ENCODE data around the gene STAB2. TPM values are rescaled to one million over a fixed set of nuclear protein-coding genes. Genes with fewer than 3 reads are reported as not detected.

STAB2 gene
- total and polyA plus RNA-seq, 8 donors: under 0.01 to 4.0 (median 0.95) TPM; not detected in 4

DNA sequence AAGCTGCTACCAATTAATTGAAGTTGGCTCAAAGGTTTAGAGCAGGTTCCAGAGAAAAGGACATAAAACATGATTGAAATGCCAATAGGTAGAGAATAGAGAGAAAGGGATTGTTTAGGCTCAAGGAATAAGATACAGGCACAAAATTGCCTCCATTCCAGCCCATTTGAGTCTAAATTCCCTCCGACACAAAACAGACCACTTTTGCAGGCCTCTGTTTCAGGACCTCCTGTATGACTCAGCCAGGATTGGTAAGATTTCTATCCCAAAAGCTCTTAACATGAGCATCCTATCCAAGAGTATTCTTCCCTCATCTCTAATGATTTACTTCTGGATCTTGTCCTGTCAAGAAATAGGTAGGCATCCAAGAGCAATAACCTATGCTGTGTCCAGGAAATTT, 123.5 kb downstream of the STAB2 start:
- H3K4me3 ChIP-seq: no peak overlapping the region
- intact Hi-C loops (cut with DNase I; ENCODE audit: low total_unique reads): no loop called here
- H3K4me1 ChIP-seq: no peaks in the 10 kb centered on the region
- no peaks in the 10 kb centered on the region for H3K36me3 ChIP-seq
- WGBS, 5 donors: 91 to 100% (median 96%) methylated on average over 1 of the region's 1 CpG
- H3K9me3 ChIP-seq: no peaks in the 10 kb centered on the region
- H3K27ac ChIP-seq: no peak overlapping the region
- no peaks in the 10 kb centered on the region for H3K27me3 ChIP-seq
- DNase-seq: no peak
- TF ChIP-seq POLR2A (IDR thresholded peaks at IDR 0.05): no peak
- TF ChIP-seq POLR2AphosphoS5 (IDR thresholded peaks at IDR 0.05): no peak
- TF ChIP-seq, protein P1, sequence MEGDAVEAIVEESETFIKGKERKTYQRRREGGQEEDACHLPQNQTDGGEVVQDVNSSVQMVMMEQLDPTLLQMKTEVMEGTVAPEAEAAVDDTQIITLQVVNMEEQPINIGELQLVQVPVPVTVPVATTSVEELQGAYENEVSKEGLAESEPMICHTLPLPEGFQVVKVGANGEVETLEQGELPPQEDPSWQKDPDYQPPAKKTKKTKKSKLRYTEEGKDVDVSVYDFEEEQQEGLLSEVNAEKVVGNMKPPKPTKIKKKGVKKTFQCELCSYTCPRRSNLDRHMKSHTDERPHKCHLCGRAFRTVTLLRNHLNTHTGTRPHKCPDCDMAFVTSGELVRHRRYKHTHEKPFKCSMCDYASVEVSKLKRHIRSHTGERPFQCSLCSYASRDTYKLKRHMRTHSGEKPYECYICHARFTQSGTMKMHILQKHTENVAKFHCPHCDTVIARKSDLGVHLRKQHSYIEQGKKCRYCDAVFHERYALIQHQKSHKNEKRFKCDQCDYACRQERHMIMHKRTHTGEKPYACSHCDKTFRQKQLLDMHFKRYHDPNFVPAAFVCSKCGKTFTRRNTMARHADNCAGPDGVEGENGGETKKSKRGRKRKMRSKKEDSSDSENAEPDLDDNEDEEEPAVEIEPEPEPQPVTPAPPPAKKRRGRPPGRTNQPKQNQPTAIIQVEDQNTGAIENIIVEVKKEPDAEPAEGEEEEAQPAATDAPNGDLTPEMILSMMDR (IDR thresholded peaks at IDR 0.05): no peak
- no peak for TF ChIP-seq EP300 (IDR thresholded peaks at IDR 0.05)

DNA sequence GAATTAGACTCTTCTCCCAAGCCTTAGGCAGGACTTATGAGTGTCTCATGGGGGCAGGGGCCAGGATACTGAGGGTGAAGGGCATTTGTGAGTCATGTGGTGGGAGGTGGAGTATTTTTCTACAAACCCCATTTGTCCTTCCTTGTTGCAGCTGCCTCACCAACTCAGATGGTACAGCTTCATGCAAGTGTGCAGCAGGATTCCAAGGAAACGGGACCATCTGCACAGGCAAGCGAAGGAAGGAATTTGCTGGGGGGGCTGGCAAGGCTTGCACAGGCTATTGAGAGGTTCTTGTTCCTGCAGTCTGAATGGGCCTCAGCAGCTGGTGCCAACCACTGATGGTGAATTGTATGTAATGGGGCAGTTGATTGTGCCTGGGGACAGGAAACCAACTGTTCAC, 125.1 kb downstream of the STAB2 start:
- Histone ChIP-seq H3K9me3 (no peaks in the 10 kb centered on the region), H3K4me3 (no peak overlapping the region), H3K27me3 (no peaks in the 10 kb centered on the region), H3K36me3 (no peaks in the 10 kb centered on the region), H3K4me1 (no peaks in the 10 kb centered on the region), H3K27ac (no peak overlapping the region)
- TF ChIP-seq POLR2AphosphoS5 (IDR thresholded peaks at IDR 0.05) (no peak), POLR2A (IDR thresholded peaks at IDR 0.05) (no peak), EP300 (IDR thresholded peaks at IDR 0.05) (no peak)
- TF ChIP-seq, protein P1 (IDR thresholded peaks at IDR 0.05): no peak
- no peak for DNase-seq
- intact Hi-C loops (cut with DNase I; ENCODE audit: low total_unique reads): no loop called here
- WGBS, 5 donors: 82 to 96% (median 89%) methylated on average over 2 of the region's 2 CpGs

DNA sequence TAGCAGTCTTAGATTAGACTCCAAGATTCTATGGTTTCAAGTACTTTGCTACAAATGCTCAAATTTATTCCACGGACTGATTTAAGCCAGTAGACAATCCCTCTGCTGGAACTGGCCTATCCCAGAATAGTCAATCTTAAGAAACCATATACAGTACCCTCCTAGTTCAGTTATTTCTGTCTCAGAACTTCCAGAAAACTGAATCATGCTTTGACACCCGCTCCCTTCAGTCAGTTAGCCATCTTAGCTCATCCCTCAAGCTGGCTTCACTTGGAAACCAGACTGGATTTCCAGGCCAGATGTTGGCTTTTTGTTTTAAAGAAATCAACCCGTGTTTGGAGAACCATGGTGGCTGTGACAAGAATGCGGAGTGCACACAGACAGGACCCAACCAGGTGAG, 128.4 kb downstream of the STAB2 start:
- DNase-seq: no peak

DNA sequence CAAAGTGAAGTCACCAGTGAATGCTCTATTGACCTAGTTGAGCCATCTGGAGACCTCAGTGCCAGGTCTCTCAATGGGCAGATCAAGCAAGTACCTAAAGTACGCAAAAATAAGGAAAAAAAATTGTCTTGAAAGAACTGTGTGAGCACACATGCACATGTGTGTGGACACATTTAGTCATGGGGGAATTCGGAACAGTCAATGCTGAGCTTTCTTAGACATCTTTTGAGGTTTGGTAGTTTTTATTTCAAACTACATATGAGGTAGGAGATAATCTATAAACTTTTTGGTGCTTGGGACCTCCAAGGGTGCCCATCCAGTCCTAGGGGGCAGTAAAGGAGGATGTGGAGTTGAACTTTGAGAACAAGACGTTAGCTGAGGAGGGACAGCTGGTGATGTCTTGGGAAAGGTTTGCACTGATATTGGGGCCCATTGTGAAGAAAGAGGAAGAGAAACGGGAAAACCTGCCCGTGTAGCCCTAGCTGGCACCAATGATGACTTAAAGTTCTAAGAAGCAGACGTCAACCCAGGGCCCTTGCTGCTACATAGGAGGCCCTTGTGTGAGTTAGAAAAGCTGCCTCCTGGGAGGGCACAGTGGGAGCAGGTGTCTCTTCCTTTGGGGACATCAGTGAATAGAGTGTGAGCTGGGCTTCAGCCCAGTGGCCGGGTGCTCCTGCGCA, 129.6 kb downstream of the STAB2 start:
- DNase-seq: no peak
- no peaks in the 10 kb centered on the region for H3K9me3 ChIP-seq
- no peak overlapping the region for H3K27ac ChIP-seq
- H3K4me3 ChIP-seq: no peak overlapping the region
- no peaks in the 10 kb centered on the region for H3K27me3 ChIP-seq
- H3K36me3 ChIP-seq: no peaks in the 10 kb centered on the region
- WGBS, 5 donors: 88 to 93% (median 93%) methylated on average over 8 of the region's 8 CpGs
- intact Hi-C loops (cut with DNase I; ENCODE audit: low total_unique reads): no loop called here
- no peak for TF ChIP-seq POLR2A (IDR thresholded peaks at IDR 0.05)
- H3K4me1 ChIP-seq: no peaks in the 10 kb centered on the region

More for the DNA sequence above, 128.4 kb downstream of the STAB2 start:
- intact Hi-C loops (cut with DNase I; ENCODE audit: low total_unique reads): no loop called here
- WGBS, 5 donors: 73 to 83% (median 79%) methylated on average over 4 of the region's 4 CpGs
- H3K4me3 ChIP-seq: no peak overlapping the region
- H3K36me3 ChIP-seq: no peaks in the 10 kb centered on the region
- H3K4me1 ChIP-seq: no peaks in the 10 kb centered on the region
- no peaks in the 10 kb centered on the region for H3K27me3 ChIP-seq
- H3K9me3 ChIP-seq: no peaks in the 10 kb centered on the region
- H3K27ac ChIP-seq: no peak overlapping the region
- TF ChIP-seq, protein P1 (IDR thresholded peaks at IDR 0.05): no peak
- TF ChIP-seq POLR2A (IDR thresholded peaks at IDR 0.05) (no peak), EP300 (IDR thresholded peaks at IDR 0.05) (no peak), POLR2AphosphoS5 (IDR thresholded peaks at IDR 0.05) (no peak)

DNA sequence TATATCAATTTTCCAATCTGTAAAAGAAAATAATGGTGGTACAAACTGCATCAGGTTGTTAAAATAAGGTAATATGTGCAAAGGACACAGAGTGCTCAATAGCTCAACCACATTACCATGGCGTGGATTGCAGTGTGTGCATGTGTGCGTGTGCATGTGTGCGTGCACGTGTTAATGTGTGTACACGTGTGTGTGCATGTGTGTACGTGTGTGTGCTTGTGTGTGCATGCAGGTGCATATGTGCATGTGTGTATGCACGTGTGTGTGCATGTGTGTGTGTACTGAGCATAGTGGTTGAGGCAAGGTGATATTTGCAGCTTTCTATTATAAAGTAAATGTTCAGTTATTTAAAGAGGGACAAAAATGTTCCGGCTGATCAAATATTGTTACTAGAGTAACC, 138.3 kb downstream of the STAB2 start:
- TF ChIP-seq, protein P1 (IDR thresholded peaks at IDR 0.05): no peak
- TF ChIP-seq POLR2A (IDR thresholded peaks at IDR 0.05): no peak
- no peak for TF ChIP-seq POLR2AphosphoS5 (IDR thresholded peaks at IDR 0.05)
- no peak for TF ChIP-seq EP300 (IDR thresholded peaks at IDR 0.05)
- H3K9me3 ChIP-seq: no peaks in the 10 kb centered on the region
- no peaks in the 10 kb centered on the region for H3K27me3 ChIP-seq
- no peaks in the 10 kb centered on the region for H3K36me3 ChIP-seq
- no peak overlapping the region for H3K27ac ChIP-seq
- H3K4me3 ChIP-seq: no peak overlapping the region
- WGBS, 5 donors: 82 to 89% (median 87%) methylated on average over 8 of the region's 8 CpGs
- no peak for DNase-seq
- intact Hi-C loops (cut with DNase I; ENCODE audit: low total_unique reads): no loop called here
- no peaks in the 10 kb centered on the region for H3K4me1 ChIP-seq
